HEK293T (cell line): Measurements from ENCODE around the gene WNT7A.

Source experiments
- FOXK2 ChIP-seq: fragments of 450-650 bp; IDR thresholded peaks from 2 replicates; pipeline ENCODE4 v1.6.1; 2016; ENCODE audit warnings: mild to moderate bottlenecking
- NFRKB ChIP-seq: fragments of 450-650 bp; IDR thresholded peaks from 2 replicates; pipeline ENCODE4 v1.6.1; 2016; ENCODE audit warnings: mild to moderate bottlenecking, moderate library complexity
- SP1 ChIP-seq: fragments of 450-650 bp; IDR thresholded peaks from 2 replicates; pipeline ENCODE4 v1.6.1; 2017

GRCh38 chr3:13850161-13850945 is 29.5 kb downstream of the WNT7A start:
- no peak for TF ChIP-seq SP1
- TF ChIP-seq NFRKB: no peak
- no peak for TF ChIP-seq FOXK2
